Stimulated activated CD8-positive, alpha-beta memory T cell treated with anti-CD3 and anti-CD28 coated beads, Interleukin-2, amount 100 ng/mL, for 1 hour (primary cell): Measurements from ENCODE around the gene BSPH1.
"Not testable (repeated sequence)": the region's sequence is repeated elsewhere in the genome, so short reads cannot be mapped to it uniquely, and the experiment has no call there.

Source experiments
- DNase-seq, 2 donors: peaks; one replicate each; pipeline ENCODE4 v3.0.0-alpha.2; 2020; ENCODE audit warnings: low read depth in 2 of 2

Gene BSPH1

GRCh38 chr19:47920107-47920506 lies 71.9 kb downstream of the BSPH1 start:
- DNase-seq, result not testable (repeated sequence)
